ENCODE measurements around the gene UTP25. TPM values are rescaled to one million over a fixed set of nuclear protein-coding genes. Genes with fewer than 3 reads are reported as not detected.

Gene UTP25
- polyA plus RNA-seq, 1 donor from 2014 or later, result 6.1 TPM

GRCh38 chr1:209820986-209821385 lies 6.8 kb upstream of the UTP25 start:
- no peak for TF ChIP-seq POLR2AphosphoS5 (IDR thresholded peaks at IDR 0.05)
- TF ChIP-seq CTCF (IDR thresholded peaks at IDR 0.05; ENCODE audit: poor library complexity, severe bottlenecking), result no peak
- no peak for TF ChIP-seq RAD21 (conservative IDR thresholded peaks at IDR 0.05)
- TF ChIP-seq TAF1 (IDR thresholded peaks at IDR 0.05; ENCODE audit: low read depth), result no peak
- TF ChIP-seq EP300 (conservative IDR thresholded peaks at IDR 0.05; ENCODE audit: poor library complexity, severe bottlenecking), result no peak
- TF ChIP-seq, protein P1, sequence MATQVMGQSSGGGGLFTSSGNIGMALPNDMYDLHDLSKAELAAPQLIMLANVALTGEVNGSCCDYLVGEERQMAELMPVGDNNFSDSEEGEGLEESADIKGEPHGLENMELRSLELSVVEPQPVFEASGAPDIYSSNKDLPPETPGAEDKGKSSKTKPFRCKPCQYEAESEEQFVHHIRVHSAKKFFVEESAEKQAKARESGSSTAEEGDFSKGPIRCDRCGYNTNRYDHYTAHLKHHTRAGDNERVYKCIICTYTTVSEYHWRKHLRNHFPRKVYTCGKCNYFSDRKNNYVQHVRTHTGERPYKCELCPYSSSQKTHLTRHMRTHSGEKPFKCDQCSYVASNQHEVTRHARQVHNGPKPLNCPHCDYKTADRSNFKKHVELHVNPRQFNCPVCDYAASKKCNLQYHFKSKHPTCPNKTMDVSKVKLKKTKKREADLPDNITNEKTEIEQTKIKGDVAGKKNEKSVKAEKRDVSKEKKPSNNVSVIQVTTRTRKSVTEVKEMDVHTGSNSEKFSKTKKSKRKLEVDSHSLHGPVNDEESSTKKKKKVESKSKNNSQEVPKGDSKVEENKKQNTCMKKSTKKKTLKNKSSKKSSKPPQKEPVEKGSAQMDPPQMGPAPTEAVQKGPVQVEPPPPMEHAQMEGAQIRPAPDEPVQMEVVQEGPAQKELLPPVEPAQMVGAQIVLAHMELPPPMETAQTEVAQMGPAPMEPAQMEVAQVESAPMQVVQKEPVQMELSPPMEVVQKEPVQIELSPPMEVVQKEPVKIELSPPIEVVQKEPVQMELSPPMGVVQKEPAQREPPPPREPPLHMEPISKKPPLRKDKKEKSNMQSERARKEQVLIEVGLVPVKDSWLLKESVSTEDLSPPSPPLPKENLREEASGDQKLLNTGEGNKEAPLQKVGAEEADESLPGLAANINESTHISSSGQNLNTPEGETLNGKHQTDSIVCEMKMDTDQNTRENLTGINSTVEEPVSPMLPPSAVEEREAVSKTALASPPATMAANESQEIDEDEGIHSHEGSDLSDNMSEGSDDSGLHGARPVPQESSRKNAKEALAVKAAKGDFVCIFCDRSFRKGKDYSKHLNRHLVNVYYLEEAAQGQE (IDR thresholded peaks at IDR 0.05; ENCODE audit: borderline replicate concordance), result no peak
- H3K9me3 ChIP-seq (ENCODE audit: low read length), result no peaks in the 10 kb centered on the region
- H3F3A ChIP-seq (ENCODE audit: insufficient read depth, low read length, poor library complexity, severe bottlenecking), result no peaks in the 10 kb centered on the region
- no peaks in the 10 kb centered on the region for H3K27me3 ChIP-seq (ENCODE audit: insufficient read depth, low read depth, low read length)
- H3K4me3 ChIP-seq (ENCODE audit: low read length), result no peak overlapping the region
- H3K4me2 ChIP-seq (ENCODE audit: low read length), result no peak overlapping the region
- H4K20me1 ChIP-seq (ENCODE audit: insufficient read depth), result no peaks in the 10 kb centered on the region
- H3K79me2 ChIP-seq (replicated peaks; ENCODE audit: insufficient read depth, low read length), result no peaks in the 10 kb centered on the region
- H3K27ac ChIP-seq (ENCODE audit: low read length), result no peak overlapping the region
- no peaks in the 10 kb centered on the region for H3K36me3 ChIP-seq (ENCODE audit: insufficient read depth, low read length)
- no peak overlapping the region for H3K9ac ChIP-seq (ENCODE audit: low read length)
- no peak overlapping the region for H2AFZ ChIP-seq (ENCODE audit: low read depth, low read length)
- H3K9me2 ChIP-seq (ENCODE audit: insufficient read depth, low read length), result no peaks in the 10 kb centered on the region

DNA sequence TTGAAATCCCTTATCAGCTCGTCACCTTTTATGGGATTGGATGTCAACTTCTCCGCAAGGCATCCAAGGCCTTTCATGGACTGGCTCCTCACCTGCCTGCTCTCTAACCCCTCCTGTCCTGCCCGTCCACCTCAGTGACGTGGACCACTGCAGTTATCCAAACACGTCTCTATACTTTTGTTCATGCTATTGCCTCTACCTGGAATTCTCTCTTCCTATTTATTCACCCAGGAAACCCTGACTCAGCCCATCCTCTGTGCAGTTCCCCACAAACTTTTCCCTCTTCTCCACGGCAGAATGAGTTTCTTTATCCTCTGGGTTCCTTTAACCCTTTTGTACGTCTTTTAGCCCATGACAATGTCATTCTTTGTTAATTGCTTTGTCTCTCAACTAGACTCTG lies 5.1 kb upstream of the UTP25 start:
- Histone ChIP-seq H2AFZ (ENCODE audit: low read depth, low read length) (no peak overlapping the region), H3K9me2 (ENCODE audit: insufficient read depth, low read length) (no peaks in the 10 kb centered on the region), H3F3A (ENCODE audit: insufficient read depth, low read length, poor library complexity, severe bottlenecking) (no peaks in the 10 kb centered on the region), H3K36me3 (ENCODE audit: insufficient read depth, low read length) (no peaks in the 10 kb centered on the region), H3K27ac (ENCODE audit: low read length) (no peak overlapping the region), H3K79me2 (replicated peaks; ENCODE audit: insufficient read depth, low read length) (no peaks in the 10 kb centered on the region), H3K4me2 (ENCODE audit: low read length) (no peak overlapping the region), H3K4me3 (ENCODE audit: low read length) (no peak overlapping the region), H3K9ac (ENCODE audit: low read length) (no peak overlapping the region), H4K20me1 (ENCODE audit: insufficient read depth) (no peaks in the 10 kb centered on the region), H3K27me3 (ENCODE audit: insufficient read depth, low read depth, low read length) (no peaks in the 10 kb centered on the region), H3K9me3 (ENCODE audit: low read length) (no peaks in the 10 kb centered on the region)
- no peak for TF ChIP-seq POLR2AphosphoS5 (IDR thresholded peaks at IDR 0.05)
- no peak for TF ChIP-seq CTCF (IDR thresholded peaks at IDR 0.05; ENCODE audit: poor library complexity, severe bottlenecking)
- TF ChIP-seq EP300 (conservative IDR thresholded peaks at IDR 0.05; ENCODE audit: poor library complexity, severe bottlenecking), result no peak
- TF ChIP-seq EZH2 (IDR thresholded peaks at IDR 0.05; ENCODE audit: borderline replicate concordance, insufficient read depth, low read length, poor library complexity, severe bottlenecking), result no peak
- no peak for TF ChIP-seq SMC3 (conservative IDR thresholded peaks at IDR 0.05; ENCODE audit: poor library complexity)
- TF ChIP-seq, protein P1 (IDR thresholded peaks at IDR 0.05; ENCODE audit: borderline replicate concordance), result no peak
- TF ChIP-seq TAF1 (IDR thresholded peaks at IDR 0.05; ENCODE audit: low read depth), result no peak
- TF ChIP-seq MXI1 (conservative IDR thresholded peaks at IDR 0.05; ENCODE audit: poor library complexity, severe bottlenecking), result no peak
- no peak for TF ChIP-seq RAD21 (conservative IDR thresholded peaks at IDR 0.05)
